Stomach (tissue), 4 donors: Measurements from ENCODE around the gene TMEM138.

ENCODE experiments used
- EP300 ChIP-seq: sonication (generic); formaldehyde crosslinking; IDR thresholded peaks from one replicate; pipeline ENCODE4 v1.6.1; 2017; ENCODE audit warnings: antibody characterized with exemption
- POLR2AphosphoS5 ChIP-seq, 3 donors: sonication (generic); formaldehyde crosslinking; IDR thresholded peaks; one replicate each; pipeline ENCODE4 v1.6.1; 2016; ENCODE audit warnings: antibody characterized with exemption in 3 of 3

GRCh38 chr11:61350803-61351202 lies 11.4 kb upstream of the TMEM138 start:
- no peak for TF ChIP-seq POLR2AphosphoS5 (IDR thresholded peaks at IDR 0.05)
- TF ChIP-seq EP300: no peak
